ENCODE results near the gene TRIM38. TPM values are rescaled to one million over a fixed set of nuclear protein-coding genes. Genes with fewer than 3 reads are reported as not detected.

Gene TRIM38
- total RNA-seq, 1 experiment from 2014 or later = 4.4 TPM

DNA sequence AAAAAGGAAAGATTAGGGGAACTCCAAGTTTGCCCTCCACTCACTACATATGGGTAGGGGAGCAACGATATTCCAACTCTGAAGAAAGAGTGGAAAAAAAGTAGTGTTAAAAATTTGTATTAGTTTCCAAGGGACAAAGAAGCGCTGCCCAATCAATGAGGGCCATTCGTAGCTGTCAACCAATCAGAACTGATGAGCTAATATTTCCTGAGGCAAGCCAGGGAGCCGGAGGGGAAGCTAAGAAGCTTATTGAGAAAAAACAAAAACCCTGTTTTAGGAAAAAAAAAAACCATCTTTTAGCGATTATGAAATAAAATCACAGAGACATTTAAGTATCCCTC, 59.5 kb downstream of the TRIM38 start:
- DNase-seq (ENCODE audit: low read depth, low spot score) (no peak), ATAC-seq (no peak)
- BruUV-seq (replicated peaks) = no TSS peak
- Histone ChIP-seq H3K4me1 (ENCODE audit: control insufficient read depth, insufficient read depth, low read length) (peaks cover 27% of the 10 kb centered on the region), H3K27me3 (ENCODE audit: control insufficient read depth, insufficient read depth, low read length) (no peaks in the 10 kb centered on the region), H3K9me3 (ENCODE audit: control insufficient read depth, insufficient read depth, low read depth, low read length) (no peaks in the 10 kb centered on the region), H3K27ac (ENCODE audit: low read length) (peak overlapping the region; percentile 100), H3K4me3 (ENCODE audit: low read depth in 2 of 2, low read length in 2 of 2) (peak overlapping the region; percentile 80 to 81), H3K36me3 (ENCODE audit: control insufficient read depth, insufficient read depth, low read length) (no peaks in the 10 kb centered on the region)
- intact Hi-C loops (cut with micrococcal nuclease; ENCODE audit: unreplicated experiment) = no loop called here
- in situ Hi-C loops (cut with HindIII; ENCODE audit: low pct_unique_long_range_greater_than_20kb, low sequenced_read_pairs) = no loop called here
- ChIA-PET POLR2A (interaction anchor here (0.5 to 4.3 kb wide), 10 partner anchors 8 to 1109 kb away, joined by 3 to 58 read pairs (median 5); a partner anchor contains a TSS), CTCF (interaction anchor here (0.9 to 1.1 kb wide), 3 partner anchors 10 to 30 kb away, joined by 3 to 4 read pairs (median 4); a partner anchor contains a TSS)
- TF ChIP-seq TCF7L2 (IDR thresholded peaks at IDR 0.05; ENCODE audit: low read depth, low read length) (no peak), SIN3A (IDR thresholded peaks at IDR 0.05; ENCODE audit: borderline replicate concordance, insufficient read depth, low read depth, low read length) (no peak), POLR2AphosphoS5 (IDR thresholded peaks at IDR 0.05; ENCODE audit: low read depth, low read length) (no peak)
- TF ChIP-seq, protein P1, sequence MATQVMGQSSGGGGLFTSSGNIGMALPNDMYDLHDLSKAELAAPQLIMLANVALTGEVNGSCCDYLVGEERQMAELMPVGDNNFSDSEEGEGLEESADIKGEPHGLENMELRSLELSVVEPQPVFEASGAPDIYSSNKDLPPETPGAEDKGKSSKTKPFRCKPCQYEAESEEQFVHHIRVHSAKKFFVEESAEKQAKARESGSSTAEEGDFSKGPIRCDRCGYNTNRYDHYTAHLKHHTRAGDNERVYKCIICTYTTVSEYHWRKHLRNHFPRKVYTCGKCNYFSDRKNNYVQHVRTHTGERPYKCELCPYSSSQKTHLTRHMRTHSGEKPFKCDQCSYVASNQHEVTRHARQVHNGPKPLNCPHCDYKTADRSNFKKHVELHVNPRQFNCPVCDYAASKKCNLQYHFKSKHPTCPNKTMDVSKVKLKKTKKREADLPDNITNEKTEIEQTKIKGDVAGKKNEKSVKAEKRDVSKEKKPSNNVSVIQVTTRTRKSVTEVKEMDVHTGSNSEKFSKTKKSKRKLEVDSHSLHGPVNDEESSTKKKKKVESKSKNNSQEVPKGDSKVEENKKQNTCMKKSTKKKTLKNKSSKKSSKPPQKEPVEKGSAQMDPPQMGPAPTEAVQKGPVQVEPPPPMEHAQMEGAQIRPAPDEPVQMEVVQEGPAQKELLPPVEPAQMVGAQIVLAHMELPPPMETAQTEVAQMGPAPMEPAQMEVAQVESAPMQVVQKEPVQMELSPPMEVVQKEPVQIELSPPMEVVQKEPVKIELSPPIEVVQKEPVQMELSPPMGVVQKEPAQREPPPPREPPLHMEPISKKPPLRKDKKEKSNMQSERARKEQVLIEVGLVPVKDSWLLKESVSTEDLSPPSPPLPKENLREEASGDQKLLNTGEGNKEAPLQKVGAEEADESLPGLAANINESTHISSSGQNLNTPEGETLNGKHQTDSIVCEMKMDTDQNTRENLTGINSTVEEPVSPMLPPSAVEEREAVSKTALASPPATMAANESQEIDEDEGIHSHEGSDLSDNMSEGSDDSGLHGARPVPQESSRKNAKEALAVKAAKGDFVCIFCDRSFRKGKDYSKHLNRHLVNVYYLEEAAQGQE (IDR thresholded peaks at IDR 0.05; ENCODE audit: insufficient read depth in 1 of 2, low read depth in 2 of 2, low read length in 1 of 2) = no peak
- TF ChIP-seq, protein P2, sequence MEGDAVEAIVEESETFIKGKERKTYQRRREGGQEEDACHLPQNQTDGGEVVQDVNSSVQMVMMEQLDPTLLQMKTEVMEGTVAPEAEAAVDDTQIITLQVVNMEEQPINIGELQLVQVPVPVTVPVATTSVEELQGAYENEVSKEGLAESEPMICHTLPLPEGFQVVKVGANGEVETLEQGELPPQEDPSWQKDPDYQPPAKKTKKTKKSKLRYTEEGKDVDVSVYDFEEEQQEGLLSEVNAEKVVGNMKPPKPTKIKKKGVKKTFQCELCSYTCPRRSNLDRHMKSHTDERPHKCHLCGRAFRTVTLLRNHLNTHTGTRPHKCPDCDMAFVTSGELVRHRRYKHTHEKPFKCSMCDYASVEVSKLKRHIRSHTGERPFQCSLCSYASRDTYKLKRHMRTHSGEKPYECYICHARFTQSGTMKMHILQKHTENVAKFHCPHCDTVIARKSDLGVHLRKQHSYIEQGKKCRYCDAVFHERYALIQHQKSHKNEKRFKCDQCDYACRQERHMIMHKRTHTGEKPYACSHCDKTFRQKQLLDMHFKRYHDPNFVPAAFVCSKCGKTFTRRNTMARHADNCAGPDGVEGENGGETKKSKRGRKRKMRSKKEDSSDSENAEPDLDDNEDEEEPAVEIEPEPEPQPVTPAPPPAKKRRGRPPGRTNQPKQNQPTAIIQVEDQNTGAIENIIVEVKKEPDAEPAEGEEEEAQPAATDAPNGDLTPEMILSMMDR (IDR thresholded peaks at IDR 0.05) = no peak

DNA sequence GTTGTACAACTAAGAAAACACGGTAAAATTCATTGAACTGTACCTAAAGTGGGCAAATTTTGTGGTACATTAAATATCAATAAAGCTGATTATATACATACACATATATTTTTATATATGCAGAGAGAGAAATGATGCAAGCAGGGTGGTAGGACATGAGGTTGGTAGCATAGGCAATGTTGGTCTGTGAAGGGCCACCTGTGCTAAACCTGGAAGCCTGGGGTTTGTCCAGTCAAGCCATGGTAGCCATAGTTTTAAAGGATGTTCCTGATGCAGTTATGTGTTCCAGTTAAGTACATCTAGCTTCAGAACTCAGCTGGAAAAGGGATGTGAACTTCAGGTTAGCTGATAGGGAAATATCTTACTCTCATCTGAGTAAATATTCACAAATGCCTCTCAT, 60.1 kb downstream of the TRIM38 start:
- H3K27me3 ChIP-seq (ENCODE audit: control insufficient read depth, insufficient read depth, low read length) = no peaks in the 10 kb centered on the region
- ChIA-PET POLR2A (interaction anchor here (0.6 to 4.3 kb wide), 5 partner anchors 7 to 136 kb away, joined by 4 to 58 read pairs (median 12); a partner anchor contains a TSS), CTCF (interaction anchor here (0.9 kb wide), 1 partner anchor 21 kb away, joined by 4 read pairs; a partner anchor contains a TSS)
- H3K36me3 ChIP-seq (ENCODE audit: control insufficient read depth, insufficient read depth, low read length) = no peaks in the 10 kb centered on the region
- intact Hi-C loops (cut with micrococcal nuclease; ENCODE audit: unreplicated experiment) = no loop called here
- peaks cover 31% of the 10 kb centered on the region for H3K4me1 ChIP-seq (ENCODE audit: control insufficient read depth, insufficient read depth, low read length)
- in situ Hi-C loops (cut with HindIII; ENCODE audit: low pct_unique_long_range_greater_than_20kb, low sequenced_read_pairs) = no loop called here
- no peak for DNase-seq (ENCODE audit: low read depth, low spot score)
- TF ChIP-seq SIN3A (IDR thresholded peaks at IDR 0.05; ENCODE audit: borderline replicate concordance, insufficient read depth, low read depth, low read length) = no peak
- TF ChIP-seq, protein P1 (IDR thresholded peaks at IDR 0.05; ENCODE audit: insufficient read depth in 1 of 2, low read depth in 2 of 2, low read length in 1 of 2) = no peak
- TF ChIP-seq, protein P2 (IDR thresholded peaks at IDR 0.05) = no peak
- no peak for TF ChIP-seq POLR2AphosphoS5 (IDR thresholded peaks at IDR 0.05; ENCODE audit: low read depth, low read length)
- TF ChIP-seq TCF7L2 (IDR thresholded peaks at IDR 0.05; ENCODE audit: low read depth, low read length) = no peak
- no peaks in the 10 kb centered on the region for H3K9me3 ChIP-seq (ENCODE audit: control insufficient read depth, insufficient read depth, low read depth, low read length)
- ATAC-seq = no peak
- H3K27ac ChIP-seq (ENCODE audit: low read length) = peak overlapping the region; percentile 100
- no TSS peak for BruUV-seq (replicated peaks)
- peak overlapping the region in 1 of 2 experiments; percentile 80; a peak in 1 of 4 replicates for H3K4me3 ChIP-seq (ENCODE audit: low read depth in 2 of 2, low read length in 2 of 2)

Data from Panc1 (cell line).